K562 (cell line): ENCODE data around the gene DDX5. TPM values are rescaled to one million over a fixed set of nuclear protein-coding genes. Genes with fewer than 3 reads are reported as not detected.

ENCODE experiments used
- ATAC-seq: fragments of 200-7000 bp; cut with Tn5 transposase; 3 replicates; pipeline ENCODE4 v1.9.1; 2020; ENCODE audit warnings: moderate library complexity
- BruUV-seq: library from RNA; stranded (reverse); fragments of 400-500 nt; replicated peaks from 2 replicates; lab custom pipeline; 2021; lab: Mats Ljungman, UMichigan
- CTCF ChIA-PET: fragments of 300-600 bp; formaldehyde crosslinking; extraction: SDS; loops from one replicate; lab custom pipeline; 2021; ENCODE audit warnings: low intra/inter-chr PET ratio; lab: Yijun Ruan, JAX
- POLR2A ChIA-PET: fragments of 300-600, 350-650 bp; sonication (Branson Sonifier 250); formaldehyde crosslinking; extraction: SDS; loops from one replicate; lab custom pipeline; 2021; ENCODE audit warnings: antibody characterized with exemption, inconsistent platforms; lab: Yijun Ruan, JAX
- DNase-seq, 4 experiments: peaks; one replicate each; pipeline versions ENCODE4 v3.0.0 to v3.0.0-alpha.2; 2011 to 2018; ENCODE audit warnings: low spot score in 3 of 4, mixed read lengths in 3 of 4; ENCODE audit errors: extremely low read depth in 1 of 4
- FAIRE-seq: peaks from 2 replicates; lab custom pipeline; 2011; peaks lifted over from hg19 to GRCh38; lab: Jason Lieb, UNC
- H2AFZ ChIP-seq: 2 replicates; pipeline ENCODE4 v1.6.0; 2011; ENCODE audit warnings: low read depth, low read length, control low read depth, inconsistent platforms
- H3K27ac ChIP-seq: fragments of 200-600 bp; 3 replicates; pipeline ENCODE4 v1.8.0; 2011; ENCODE audit warnings: low read depth, mild to moderate bottlenecking, control low read depth, inconsistent platforms, low read length, moderate library complexity, mixed read lengths; ENCODE audit errors: extremely low read depth
- H3K27me3 ChIP-seq, 2 experiments: fragments of 300-600 bp in 1 of 2; 2 replicates in 1 of 2; 3 replicates in 1 of 2; pipeline versions ENCODE4 v1.6.0 to v1.8.0; 2011; ENCODE audit warnings: inconsistent platforms in 2 of 2, low read length in 2 of 2, mild to moderate bottlenecking in 1 of 2, mixed read lengths in 1 of 2, moderate library complexity in 1 of 2; ENCODE audit not compliant: control insufficient read depth in 2 of 2, insufficient read depth in 2 of 2
- H3K36me3 ChIP-seq: fragments of 300-600 bp; 3 replicates; pipeline ENCODE4 v1.8.0; 2011; ENCODE audit warnings: mild to moderate bottlenecking, low read length, inconsistent platforms; ENCODE audit not compliant: control insufficient read depth, insufficient read depth
- H3K4me1 ChIP-seq, 2 experiments: fragments of 200-600 bp in 1 of 2; replicated peaks in 1 of 2; 2 replicates in 1 of 2; 3 replicates in 1 of 2; pipeline versions ENCODE4 v1.5.1 to v1.8.0; 2011; ENCODE audit warnings: inconsistent platforms in 2 of 2, low read length in 2 of 2, mild to moderate bottlenecking in 1 of 2, mixed read lengths in 1 of 2, moderate library complexity in 1 of 2; ENCODE audit not compliant: control insufficient read depth in 2 of 2, insufficient read depth in 2 of 2
- H3K4me2 ChIP-seq: 2 replicates; pipeline ENCODE4 v1.6.1; 2011; ENCODE audit warnings: low read length, control low read depth, inconsistent platforms, mixed read lengths; ENCODE audit not compliant: insufficient read depth
- H3K4me3 ChIP-seq: fragments of 200-600 bp; sonication (generic), shearing (Covaris generic); 2 replicates; pipeline ENCODE4 v1.5.1; 2016; ENCODE audit warnings: control low read depth, inconsistent platforms
- H3K79me2 ChIP-seq: fragments of 200-600 bp; 3 replicates; pipeline ENCODE4 v1.8.0; 2011; ENCODE audit warnings: low read length, inconsistent platforms; ENCODE audit not compliant: control insufficient read depth, insufficient read depth
- H3K9ac ChIP-seq, 2 experiments: 2 replicates each; pipeline versions ENCODE4 v1.6.0 to v1.6.1; 2011; ENCODE audit warnings: low read depth in 2 of 2, low read length in 2 of 2, control low read depth in 1 of 2, inconsistent platforms in 1 of 2, mild to moderate bottlenecking in 1 of 2, mixed read lengths in 1 of 2; ENCODE audit not compliant: insufficient read depth in 1 of 2
- H3K9me1 ChIP-seq: one replicate; pipeline ENCODE4 v1.6.0; 2011; ENCODE audit warnings: inconsistent platforms, mild to moderate bottlenecking, low read length, moderate library complexity; ENCODE audit not compliant: control insufficient read depth, insufficient read depth
- H3K9me3 ChIP-seq: replicated peaks from 2 replicates; pipeline ENCODE4 v1.5.1; 2011; ENCODE audit warnings: low read depth, low read length, inconsistent platforms; ENCODE audit not compliant: control insufficient read depth, insufficient read depth
- H4K20me1 ChIP-seq: replicated peaks from 2 replicates; pipeline ENCODE4 v1.6.1; 2011; ENCODE audit warnings: low read length, inconsistent platforms, mixed read lengths; ENCODE audit not compliant: control insufficient read depth, insufficient read depth
- MYBL2 ChIP-seq, 2 experiments: fragments of 450-650 bp in 1 of 2; sonication (generic) in 1 of 2; formaldehyde crosslinking in 1 of 2; IDR thresholded peaks; 2 replicates each; pipeline versions ENCODE4 v1.6.1 to v1.8.1; 2017 to 2022; ENCODE audit warnings: borderline replicate concordance in 1 of 2, inconsistent platforms in 1 of 2, low read depth in 1 of 2, mild to moderate bottlenecking in 1 of 2, missing genetic modification reagents in 1 of 2, moderate library complexity in 1 of 2
- POLR2G ChIP-seq: fragments of 200-400 bp; formaldehyde crosslinking; IDR thresholded peaks from 2 replicates; pipeline ENCODE4 v1.6.1; 2017; ENCODE audit warnings: low read depth, mild to moderate bottlenecking, antibody characterized with exemption, low read length, moderate library complexity
- TEAD2 ChIP-seq: fragments of 450-650 bp; IDR thresholded peaks from 2 replicates; pipeline ENCODE4 v1.6.1; 2016; ENCODE audit warnings: missing genetic modification characterization, control low read depth, missing compliant biosample characterization
- WGBS: fragments of 100-300 bp; shearing (Covaris generic); methylation state at CpG from one replicate; pipeline ENCODE4 v1.1.6; 2016; ENCODE audit warnings: low coverage, mixed read lengths; ENCODE audit not compliant: insufficient coverage; ENCODE audit errors: missing lambda C conversion rate; 5-methylcytosine and 5-hydroxymethylcytosine counted together
- in situ Hi-C: fragments of 300-500 bp; cut with MboI; formaldehyde crosslinking; loops from 4 replicates; pipeline ENCODE4 v1.15.0; 2018; ENCODE audit warnings: inconsistent platforms, mixed read lengths
- intact Hi-C: fragments of 100-400 bp; cut with micrococcal nuclease; formaldehyde crosslinking; loops from 2 replicates; pipeline ENCODE4 v1.14.2; 2022
- polyA plus RNA-seq, 8 experiments: library from polyadenylated mRNA; depleted of rRNA in 4 of 8; stranded (reverse) in 5 of 8; unstranded in 3 of 8; fragments of >200 nt; fragmentation: Nextera tagmentation in 2 of 8; fragmentation: Illumina TruSeq in 1 of 8; extraction: Ambion mirVana in 2 of 8; extraction: Trizol in 1 of 8; gene quantifications; 2 replicates each; pipeline versions ENCODE4 v1.2.1 to v1.2.3, GENCODE V29; 2011 to 2014; ENCODE audit warnings: inconsistent platforms in 1 of 8, missing spikeins in 1 of 8
- total RNA-seq, 7 experiments: library from RNA; depleted of rRNA in 6 of 7; stranded (reverse); fragments of >200 nt in 6 of 7; fragmentation: Illumina TruSeq in 2 of 7; extraction: Trizol in 2 of 7; gene quantifications; 2 replicates each; pipeline versions ENCODE4 v1.2.1 to v1.2.3, GENCODE V29; 2011 to 2021; ENCODE audit warnings: low replicate concordance in 1 of 7
- TF ChIP-seq, protein P1 (sequence below), 2 experiments: fragments of 250-450 bp in 1 of 2; fragments of 450-650 bp in 1 of 2; sonication (Bioruptor Pico) in 1 of 2; IDR thresholded peaks; 2 replicates each; pipeline versions ENCODE4 v1.6.1 to v1.8.0; 2016 to 2021; ENCODE audit warnings: mild to moderate bottlenecking in 2 of 2, moderate library complexity in 2 of 2, missing compliant biosample characterization in 1 of 2, missing genetic modification characterization in 1 of 2
- TF ChIP-seq, protein P2 (sequence below): fragments of 250-450 bp; sonication (Bioruptor Pico); IDR thresholded peaks from 2 replicates; pipeline ENCODE4 v1.4.0; 2020; ENCODE audit warnings: mild to moderate bottlenecking, moderate library complexity
- TF ChIP-seq, protein P3 (sequence below): fragments of 250-450 bp; sonication (Bioruptor Pico); IDR thresholded peaks from 2 replicates; pipeline ENCODE4 v1.5.0; 2021; ENCODE audit warnings: mild to moderate bottlenecking, moderate library complexity

The DDX5 gene
- total and polyA plus RNA-seq, 9 of the 15 experiments (the other 6 are each of a cell fraction or from before 2014, with no cell fraction given), result 306 to 1,639 (median 604) TPM

- peaks cover 93% of the 10 kb centered on the region for H3K36me3 ChIP-seq
- H3K27ac ChIP-seq, result no peak overlapping the region
- no peaks in the 10 kb centered on the region for H3K4me1 ChIP-seq
- no peak overlapping the region for H2AFZ ChIP-seq
- no peak for ATAC-seq
- intact Hi-C loops (no loop called here), in situ Hi-C loops (no loop called here)
- no peak overlapping the region for H3K4me3 ChIP-seq
- FAIRE-seq, result no peak
- POLR2A ChIA-PET, result interaction anchor here (0.6 to 2.7 kb wide), 8 partner anchors 8 to 297 kb away, joined by 3 to 15 read pairs (median 4); partner anchors contain the start of gene CEP95
- H3K9ac ChIP-seq, result no peak overlapping the region
- BruUV-seq, result no TSS peak
- TF ChIP-seq, protein P1, sequence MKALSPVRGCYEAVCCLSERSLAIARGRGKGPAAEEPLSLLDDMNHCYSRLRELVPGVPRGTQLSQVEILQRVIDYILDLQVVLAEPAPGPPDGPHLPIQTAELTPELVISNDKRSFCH (CRISPR knock-in tag; IDR thresholded peaks at IDR 0.05), result no peak
- TF ChIP-seq, protein P1 (tag; IDR thresholded peaks at IDR 0.05), result no peak
- TF ChIP-seq POLR2G (no peak), TEAD2 (tag) (no peak), MYBL2 (IDR thresholded peaks at IDR 0.05; ENCODE audit: low read depth) (no peak), MYBL2 (CRISPR knock-in tag; IDR thresholded peaks at IDR 0.05; ENCODE audit: borderline replicate concordance) (no peak)
- TF ChIP-seq, protein P2, sequence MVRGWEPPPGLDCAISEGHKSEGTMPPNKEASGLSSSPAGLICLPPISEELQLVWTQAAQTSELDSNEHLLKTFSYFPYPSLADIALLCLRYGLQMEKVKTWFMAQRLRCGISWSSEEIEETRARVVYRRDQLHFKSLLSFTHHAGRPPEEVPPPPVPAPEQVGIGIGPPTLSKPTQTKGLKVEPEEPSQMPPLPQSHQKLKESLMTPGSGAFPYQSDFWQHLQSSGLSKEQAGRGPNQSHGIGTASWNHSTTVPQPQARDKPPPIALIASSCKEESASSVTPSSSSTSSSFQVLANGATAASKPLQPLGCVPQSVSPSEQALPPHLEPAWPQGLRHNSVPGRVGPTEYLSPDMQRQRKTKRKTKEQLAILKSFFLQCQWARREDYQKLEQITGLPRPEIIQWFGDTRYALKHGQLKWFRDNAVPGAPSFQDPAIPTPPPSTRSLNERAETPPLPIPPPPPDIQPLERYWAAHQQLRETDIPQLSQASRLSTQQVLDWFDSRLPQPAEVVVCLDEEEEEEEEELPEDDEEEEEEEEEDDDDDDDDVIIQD (CRISPR knock-in tag), result no peak
- TF ChIP-seq, protein P3, sequence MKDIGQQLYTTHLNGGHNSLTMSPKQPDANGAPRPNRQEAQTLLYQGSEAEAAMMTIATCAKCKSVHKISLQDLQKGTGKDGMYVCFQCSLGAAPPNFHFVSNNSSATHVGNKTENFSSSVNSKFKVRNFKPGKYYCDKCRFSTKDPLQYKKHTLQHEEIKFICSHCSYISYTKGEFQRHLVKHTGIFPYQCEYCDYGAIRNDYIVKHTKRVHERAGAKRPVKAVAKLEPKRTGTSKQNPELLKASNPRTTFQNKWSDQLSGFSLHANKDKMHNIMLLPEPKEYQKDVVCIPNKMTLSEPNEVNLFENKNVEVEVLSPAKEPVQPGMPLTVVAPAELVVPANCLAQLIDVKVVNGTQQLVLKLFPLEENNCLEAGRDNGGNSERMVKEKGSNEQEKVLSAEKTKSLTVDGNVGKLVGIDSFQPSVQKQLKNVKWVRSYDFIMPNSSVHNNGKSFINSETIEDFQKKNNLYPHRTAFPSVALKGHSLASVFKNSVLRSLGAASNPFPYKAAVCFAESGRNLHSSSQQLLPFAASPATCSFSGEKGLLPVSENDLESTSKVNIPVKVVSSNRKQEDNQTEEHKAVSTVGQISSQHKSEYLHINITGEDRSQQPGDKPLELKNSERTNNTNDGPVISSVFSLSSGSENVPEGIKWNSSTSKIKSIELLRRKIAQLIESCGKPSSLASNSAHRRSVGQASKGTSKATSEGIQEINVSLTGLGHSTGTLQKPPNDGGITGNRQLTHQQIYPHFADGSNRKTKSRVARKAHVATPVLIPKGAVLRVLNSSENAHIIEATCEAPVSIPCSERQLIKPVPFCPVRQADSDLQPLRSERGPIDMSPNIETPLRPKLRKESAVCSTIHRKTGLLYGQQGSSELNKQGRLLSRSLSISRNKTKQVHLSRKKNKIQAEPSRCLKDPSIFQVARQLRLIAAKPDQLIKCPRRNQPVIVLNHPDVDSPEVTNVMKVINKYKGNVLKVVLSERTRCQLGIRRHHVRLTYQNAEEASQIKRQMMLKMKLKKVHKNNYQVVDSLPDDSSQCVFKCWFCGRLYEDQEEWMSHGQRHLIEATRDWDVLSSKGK (CRISPR knock-in tag), result no peak
- H3K27me3 ChIP-seq, result no peaks in the 10 kb centered on the region
- no peaks in the 10 kb centered on the region for H4K20me1 ChIP-seq
- peaks cover 8% of the 10 kb centered on the region; the same call in 1 of the 3 replicates for H3K79me2 ChIP-seq
- H3K9me3 ChIP-seq, result no peaks in the 10 kb centered on the region
- peaks cover 2% of the 10 kb centered on the region for H3K9me1 ChIP-seq
- 97% methylated on average over 5 of the region's 6 CpGs for WGBS
- H3K4me2 ChIP-seq, result no peak overlapping the region
- CTCF ChIA-PET, result interaction anchor here (0.6 kb wide), 1 partner anchor 102 kb away, joined by 3 read pairs; no protein-coding TSS in a partner anchor
- no peak for DNase-seq
These were observed 14.3 kb upstream of the DDX5 start for GRCh38 chr17:64520359-64520758.
